ENCODE results near the gene EARS2. TPM values are rescaled to one million over a fixed set of nuclear protein-coding genes. Genes with fewer than 3 reads are reported as not detected.
"Not testable (repeated sequence)": the region's sequence is repeated elsewhere in the genome, so short reads cannot be mapped to it uniquely, and the experiment has no call there.

Gene EARS2
- total and polyA plus RNA-seq, 4 donors, result 17.7 to 25.7 (median 22.3) TPM

DNA sequence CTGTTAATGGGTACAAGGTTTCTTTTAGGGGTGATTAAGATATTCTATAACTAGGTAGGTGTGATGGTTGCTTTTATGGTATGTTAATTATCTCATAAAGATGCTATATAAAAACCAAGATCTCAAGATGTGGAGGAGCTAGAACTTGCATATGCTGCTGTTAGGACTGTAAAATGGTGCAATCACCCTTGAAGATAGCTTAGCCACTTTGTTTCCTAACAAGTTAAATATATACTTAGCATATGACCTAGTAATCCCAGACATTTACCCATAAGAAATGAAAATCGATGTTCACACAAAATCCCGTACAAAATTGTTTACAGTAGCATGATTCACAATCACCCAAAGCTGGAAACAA is 71.9 kb downstream of the EARS2 start:
- Histone ChIP-seq H3K27me3 (ENCODE audit: control insufficient read depth in 3 of 3, insufficient read depth in 3 of 3, low read length in 2 of 3) (no peaks in the 10 kb centered on the region), H3K9ac (ENCODE audit: insufficient read depth in 1 of 2, low read length in 2 of 2) (no peak overlapping the region), H3K9me3 (ENCODE audit: control insufficient read depth in 4 of 4, insufficient read depth in 3 of 4, low read length in 3 of 4) (no peaks in the 10 kb centered on the region), H3K4me1 (ENCODE audit: control insufficient read depth in 5 of 5, insufficient read depth in 5 of 5, low read length in 5 of 5) (peaks cover 0 to 10% (median 0%) of the 10 kb centered on the region in 5 donors), H3K4me3 (no peak overlapping the region), H3K27ac (ENCODE audit: low read depth in 1 of 2, low read length in 1 of 2) (no peak overlapping the region), H3K36me3 (ENCODE audit: control insufficient read depth in 4 of 4, insufficient read depth in 4 of 4, low read length in 4 of 4) (peaks cover 37 to 58% (median 45%) of the 10 kb centered on the region in 4 donors)
- ATAC-seq (ENCODE audit: insufficient read depth, low FRiP score) (no peak), DNase-seq (no peak)
- 88 to 89% methylated on average over 2 of the region's 2 CpGs for WGBS, 2 donors
- TF ChIP-seq, protein P1, sequence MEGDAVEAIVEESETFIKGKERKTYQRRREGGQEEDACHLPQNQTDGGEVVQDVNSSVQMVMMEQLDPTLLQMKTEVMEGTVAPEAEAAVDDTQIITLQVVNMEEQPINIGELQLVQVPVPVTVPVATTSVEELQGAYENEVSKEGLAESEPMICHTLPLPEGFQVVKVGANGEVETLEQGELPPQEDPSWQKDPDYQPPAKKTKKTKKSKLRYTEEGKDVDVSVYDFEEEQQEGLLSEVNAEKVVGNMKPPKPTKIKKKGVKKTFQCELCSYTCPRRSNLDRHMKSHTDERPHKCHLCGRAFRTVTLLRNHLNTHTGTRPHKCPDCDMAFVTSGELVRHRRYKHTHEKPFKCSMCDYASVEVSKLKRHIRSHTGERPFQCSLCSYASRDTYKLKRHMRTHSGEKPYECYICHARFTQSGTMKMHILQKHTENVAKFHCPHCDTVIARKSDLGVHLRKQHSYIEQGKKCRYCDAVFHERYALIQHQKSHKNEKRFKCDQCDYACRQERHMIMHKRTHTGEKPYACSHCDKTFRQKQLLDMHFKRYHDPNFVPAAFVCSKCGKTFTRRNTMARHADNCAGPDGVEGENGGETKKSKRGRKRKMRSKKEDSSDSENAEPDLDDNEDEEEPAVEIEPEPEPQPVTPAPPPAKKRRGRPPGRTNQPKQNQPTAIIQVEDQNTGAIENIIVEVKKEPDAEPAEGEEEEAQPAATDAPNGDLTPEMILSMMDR (IDR thresholded peaks at IDR 0.05; ENCODE audit: control extremely low read depth, extremely low read depth), result no peak

DNA sequence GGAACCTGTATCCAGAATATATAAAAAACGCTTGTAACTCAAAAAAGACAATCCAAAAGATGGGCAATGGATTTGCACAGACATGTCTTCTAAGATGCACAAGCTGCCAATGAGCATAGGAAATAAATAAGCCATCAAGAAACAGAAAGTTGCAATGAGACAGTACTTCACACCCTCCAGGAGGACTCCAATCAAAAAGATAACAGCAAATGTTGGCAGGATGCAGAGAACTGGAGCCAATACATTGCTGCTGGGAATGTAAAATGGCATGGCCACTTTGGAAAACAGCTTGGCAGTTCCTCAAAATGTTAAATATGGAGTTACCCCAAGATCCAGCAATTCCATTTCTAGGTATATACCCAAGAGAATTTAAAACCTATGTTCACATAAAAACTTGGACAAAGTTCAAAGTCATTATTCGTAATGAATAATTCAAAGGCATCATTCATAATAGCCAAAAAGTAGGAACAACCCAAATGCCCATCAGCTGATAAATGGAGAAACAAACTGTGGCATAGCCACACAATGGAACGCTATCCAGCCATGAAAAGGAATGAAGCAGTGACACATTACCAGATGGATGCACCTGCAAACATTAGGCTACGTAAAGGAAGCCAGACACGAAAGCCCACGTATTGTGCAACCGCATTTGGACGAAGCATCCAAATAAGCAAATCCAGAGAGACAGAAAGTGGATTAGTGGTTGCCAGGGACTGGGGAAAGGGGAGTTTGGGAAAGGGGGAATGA is 72.5 kb downstream of the EARS2 start:
- DNase-seq (no peak), ATAC-seq (ENCODE audit: insufficient read depth, low FRiP score) (no peak)
- Histone ChIP-seq H3K36me3 (ENCODE audit: control insufficient read depth in 4 of 4, insufficient read depth in 4 of 4, low read length in 4 of 4) (peaks cover 38 to 58% (median 50%) of the 10 kb centered on the region in 4 donors), H3K4me3 (no peak overlapping the region), H3K4me1 (ENCODE audit: control insufficient read depth in 5 of 5, insufficient read depth in 5 of 5, low read length in 5 of 5) (peaks cover 0 to 10% (median 0%) of the 10 kb centered on the region in 5 donors), H3K27me3 (ENCODE audit: control insufficient read depth in 3 of 3, insufficient read depth in 3 of 3, low read length in 2 of 3) (no peaks in the 10 kb centered on the region), H3K9me3 (ENCODE audit: control insufficient read depth in 4 of 4, insufficient read depth in 3 of 4, low read length in 3 of 4) (no peaks in the 10 kb centered on the region), H3K9ac (ENCODE audit: insufficient read depth in 1 of 2, low read length in 2 of 2) (no peak overlapping the region), H3K27ac (ENCODE audit: low read depth in 1 of 2, low read length in 1 of 2) (no peak overlapping the region)
- TF ChIP-seq, protein P1 (IDR thresholded peaks at IDR 0.05; ENCODE audit: control extremely low read depth, extremely low read depth), result no peak
- WGBS, 2 donors, result 81 to 87% methylated on average over 8 of the region's 8 CpGs

DNA sequence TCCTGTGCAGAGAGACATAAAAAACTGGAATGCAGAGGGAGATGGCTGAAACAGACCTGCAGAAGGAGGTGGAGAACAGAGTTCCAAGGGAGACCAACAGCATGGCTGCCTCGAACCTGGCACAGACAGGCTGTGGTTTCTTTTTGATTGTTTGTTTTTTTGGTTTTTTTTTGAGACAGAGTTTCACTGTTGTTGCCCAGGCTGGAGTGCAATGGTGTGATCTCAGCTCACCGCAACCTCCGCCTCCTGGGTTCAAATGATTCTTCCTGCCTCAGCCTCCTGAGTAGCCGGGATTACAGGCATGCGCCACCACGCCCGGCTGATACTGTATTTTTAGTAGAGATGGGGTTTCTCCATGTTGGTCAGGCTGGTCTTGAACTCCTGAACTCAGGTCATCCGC is 73.7 kb downstream of the EARS2 start:
- H3K36me3 ChIP-seq (ENCODE audit: control insufficient read depth in 4 of 4, insufficient read depth in 4 of 4, low read length in 4 of 4), result peaks cover 46 to 65% (median 53%) of the 10 kb centered on the region in 4 donors

DNA sequence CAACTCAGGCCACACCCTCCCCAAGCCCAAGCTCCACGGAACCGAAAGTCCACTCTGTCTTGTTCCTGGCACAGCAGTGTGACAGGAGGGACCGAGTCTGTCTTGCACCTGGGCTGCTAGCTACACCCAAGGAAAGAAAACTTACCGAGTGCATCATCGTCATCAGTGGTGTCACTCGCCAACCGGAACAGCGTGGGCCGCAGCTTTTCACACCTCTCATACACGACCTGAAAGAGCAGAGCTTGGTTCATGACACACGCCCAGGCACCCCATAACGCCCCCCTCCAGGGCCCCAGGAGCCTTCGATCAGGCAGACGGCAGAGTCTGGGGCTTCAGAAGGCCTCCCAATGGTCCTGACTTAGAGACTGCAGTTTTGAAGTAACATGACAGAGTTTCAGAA is 74.4 kb downstream of the EARS2 start:
- no peak overlapping the region for H3K27ac ChIP-seq (ENCODE audit: low read depth in 1 of 2, low read length in 1 of 2)
- 87 to 97% methylated on average over 14 of the region's 14 CpGs for WGBS, 2 donors
- TF ChIP-seq, protein P1 (IDR thresholded peaks at IDR 0.05; ENCODE audit: control extremely low read depth, extremely low read depth), result no peak
- DNase-seq (no peak), ATAC-seq (ENCODE audit: insufficient read depth, low FRiP score) (no peak)
- peaks cover 43 to 62% (median 52%) of the 10 kb centered on the region in 4 donors for H3K36me3 ChIP-seq (ENCODE audit: control insufficient read depth in 4 of 4, insufficient read depth in 4 of 4, low read length in 4 of 4)
- H3K27me3 ChIP-seq (ENCODE audit: control insufficient read depth in 3 of 3, insufficient read depth in 3 of 3, low read length in 2 of 3), result no peaks in the 10 kb centered on the region
- no peaks in the 10 kb centered on the region for H3K9me3 ChIP-seq (ENCODE audit: control insufficient read depth in 4 of 4, insufficient read depth in 3 of 4, low read length in 3 of 4)
- no peak overlapping the region for H3K4me3 ChIP-seq
- peaks cover 0 to 10% (median 0%) of the 10 kb centered on the region in 5 donors for H3K4me1 ChIP-seq (ENCODE audit: control insufficient read depth in 5 of 5, insufficient read depth in 5 of 5, low read length in 5 of 5)
- no peak overlapping the region for H3K9ac ChIP-seq (ENCODE audit: insufficient read depth in 1 of 2, low read length in 2 of 2)

More for the DNA sequence above, 73.7 kb downstream of the EARS2 start:
- H3K27me3 ChIP-seq (ENCODE audit: control insufficient read depth in 3 of 3, insufficient read depth in 3 of 3, low read length in 2 of 3); H3K9me3 ChIP-seq (ENCODE audit: control insufficient read depth in 4 of 4, insufficient read depth in 3 of 4, low read length in 3 of 4); H3K4me3 ChIP-seq; H3K27ac ChIP-seq (ENCODE audit: low read depth in 1 of 2, low read length in 1 of 2); DNase-seq; ATAC-seq (ENCODE audit: insufficient read depth, low FRiP score); H3K9ac ChIP-seq (ENCODE audit: insufficient read depth in 1 of 2, low read length in 2 of 2): not testable (repeated sequence)
- peaks cover 0 to 10% (median 0%) of the 10 kb centered on the region in 5 donors for H3K4me1 ChIP-seq (ENCODE audit: control insufficient read depth in 5 of 5, insufficient read depth in 5 of 5, low read length in 5 of 5)
- 95 to 96% methylated on average over 8 of the region's 8 CpGs for WGBS, 2 donors

All from lung (tissue), 12 donors.